AG04450 (cell line): ENCODE data around the gene MGLL. TPM values are rescaled to one million over a fixed set of nuclear protein-coding genes. Genes with fewer than 3 reads are reported as not detected.

Experiments used
- CTCF ChIA-PET: fragments of 300-600, 350-600 bp; formaldehyde crosslinking; extraction: SDS; loops from one replicate; lab custom pipeline; 2022; ENCODE audit warnings: antibody characterized with exemption, inconsistent platforms; lab: Charles Lee
- POLR2A ChIA-PET: fragments of 350-600 bp; formaldehyde crosslinking; extraction: SDS; loops from one replicate; lab custom pipeline; 2021; ENCODE audit warnings: antibody characterized with exemption, inconsistent platforms; lab: Yijun Ruan, JAX
- DNase-seq: peaks from one replicate; pipeline ENCODE4 v3.0.0-alpha.2; 2011; ENCODE audit warnings: low read depth, low spot score
- H3K27ac ChIP-seq: one replicate; pipeline ENCODE4 v1.5.1; 2012; ENCODE audit warnings: low read depth, low read length, control low read depth
- H3K27me3 ChIP-seq: one replicate; pipeline ENCODE4 v1.6.0; 2012; ENCODE audit warnings: low read length; ENCODE audit not compliant: control insufficient read depth, insufficient read depth
- H3K4me3 ChIP-seq: 2 replicates; pipeline ENCODE4 v1.5.1; 2011; ENCODE audit warnings: mild to moderate bottlenecking, low read depth, low read length, control low read depth
- H3K9me3 ChIP-seq: 2 replicates; pipeline ENCODE4 v1.5.1; 2012; ENCODE audit warnings: low read length; ENCODE audit not compliant: control insufficient read depth, insufficient read depth
- polyA plus RNA-seq: library from polyadenylated mRNA; depleted of rRNA; stranded (reverse); fragments of >200 nt; gene quantifications from 2 replicates; pipeline ENCODE4 v1.2.3, GENCODE V29; 2011
- TF ChIP-seq, protein P1 (sequence below): IDR thresholded peaks from 2 replicates; pipeline ENCODE4 v1.5.1; 2011; ENCODE audit warnings: low read depth, low read length, control low read depth, inconsistent platforms

MGLL gene
- polyA plus RNA-seq, 1 experiment: 49.1 TPM

DNA sequence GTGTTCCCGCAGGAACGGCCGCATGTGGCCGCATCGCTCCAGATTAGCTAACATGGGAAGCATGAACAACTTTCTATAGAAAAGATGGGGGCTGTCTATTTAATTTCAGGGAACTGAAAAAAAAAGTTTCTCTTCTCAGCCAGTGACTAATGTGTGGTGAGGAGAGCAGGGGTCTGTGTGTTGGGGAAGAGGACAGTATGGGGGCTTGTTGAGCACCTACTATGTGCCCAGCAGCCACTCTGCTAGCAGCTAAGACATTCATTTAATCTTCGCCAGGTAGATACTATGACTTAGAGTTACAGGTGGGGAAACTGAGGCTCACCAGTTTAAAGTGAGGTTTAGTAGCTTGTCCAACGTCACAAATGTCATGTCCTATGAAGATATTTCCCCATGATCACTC lies 56.6 kb downstream of the MGLL start:
- DNase-seq: no peak
- TF ChIP-seq, protein P1, sequence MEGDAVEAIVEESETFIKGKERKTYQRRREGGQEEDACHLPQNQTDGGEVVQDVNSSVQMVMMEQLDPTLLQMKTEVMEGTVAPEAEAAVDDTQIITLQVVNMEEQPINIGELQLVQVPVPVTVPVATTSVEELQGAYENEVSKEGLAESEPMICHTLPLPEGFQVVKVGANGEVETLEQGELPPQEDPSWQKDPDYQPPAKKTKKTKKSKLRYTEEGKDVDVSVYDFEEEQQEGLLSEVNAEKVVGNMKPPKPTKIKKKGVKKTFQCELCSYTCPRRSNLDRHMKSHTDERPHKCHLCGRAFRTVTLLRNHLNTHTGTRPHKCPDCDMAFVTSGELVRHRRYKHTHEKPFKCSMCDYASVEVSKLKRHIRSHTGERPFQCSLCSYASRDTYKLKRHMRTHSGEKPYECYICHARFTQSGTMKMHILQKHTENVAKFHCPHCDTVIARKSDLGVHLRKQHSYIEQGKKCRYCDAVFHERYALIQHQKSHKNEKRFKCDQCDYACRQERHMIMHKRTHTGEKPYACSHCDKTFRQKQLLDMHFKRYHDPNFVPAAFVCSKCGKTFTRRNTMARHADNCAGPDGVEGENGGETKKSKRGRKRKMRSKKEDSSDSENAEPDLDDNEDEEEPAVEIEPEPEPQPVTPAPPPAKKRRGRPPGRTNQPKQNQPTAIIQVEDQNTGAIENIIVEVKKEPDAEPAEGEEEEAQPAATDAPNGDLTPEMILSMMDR: no peak
- peak overlapping the region; percentile 80 for H3K27ac ChIP-seq
- no peaks in the 10 kb centered on the region for H3K9me3 ChIP-seq
- H3K4me3 ChIP-seq: no peak overlapping the region
- CTCF ChIA-PET: no interaction called here
- H3K27me3 ChIP-seq: no peaks in the 10 kb centered on the region
- POLR2A ChIA-PET: no interaction called here

- DNase-seq: no peak
- ChIA-PET POLR2A (no interaction called here), CTCF (interaction anchor here (0.6 kb wide), 1 partner anchor 190 kb away, joined by 6 read pairs; no protein-coding TSS in a partner anchor)
- TF ChIP-seq, protein P1: no peak
- Histone ChIP-seq H3K9me3 (no peaks in the 10 kb centered on the region), H3K27ac (peak overlapping the region; percentile 80), H3K27me3 (no peaks in the 10 kb centered on the region), H3K4me3 (no peak overlapping the region)
These were observed 57.4 kb downstream of the MGLL start for GRCh38 chr3:127764841-127765362.

GRCh38 chr3:127764301-127764700 lies 58.0 kb downstream of the MGLL start:
- TF ChIP-seq, protein P1: no peak
- no peaks in the 10 kb centered on the region for H3K9me3 ChIP-seq
- DNase-seq: no peak

GRCh38 chr3:127763816-127764215 lies 58.5 kb downstream of the MGLL start:
- TF ChIP-seq, protein P1: no peak
- Histone ChIP-seq H3K27me3 (no peaks in the 10 kb centered on the region), H3K4me3 (no peak overlapping the region), H3K9me3 (no peaks in the 10 kb centered on the region), H3K27ac (no peak overlapping the region)
- ChIA-PET POLR2A (no interaction called here), CTCF (no interaction called here)
- DNase-seq: no peak

More at GRCh38 chr3:127764301-127764700, 58.0 kb downstream of the MGLL start:
- ChIA-PET POLR2A (no interaction called here), CTCF (no interaction called here)
- Histone ChIP-seq H3K27ac (peak overlapping the region; percentile 43), H3K27me3 (no peaks in the 10 kb centered on the region), H3K4me3 (no peak overlapping the region)

GRCh38 chr3:127763337-127763736 lies 59.0 kb downstream of the MGLL start:
- Histone ChIP-seq H3K27ac (no peak overlapping the region), H3K9me3 (no peaks in the 10 kb centered on the region), H3K4me3 (no peak overlapping the region), H3K27me3 (no peaks in the 10 kb centered on the region)
- no peak for DNase-seq
- ChIA-PET POLR2A (no interaction called here), CTCF (no interaction called here)
- TF ChIP-seq, protein P1: no peak
